T-cell (primary cell): ENCODE measurements around the gene PCDH9. TPM values are rescaled to one million over a fixed set of nuclear protein-coding genes. Genes with fewer than 3 reads are reported as not detected.

Experiments used
- ATAC-seq, 4 experiments: fragments of 200-7000 bp in 3 of 4; fragments of 150-1000 bp in 1 of 4; cut with Tn5 transposase; replicated peaks in 1 of 4; 1 replicate in 3 of 4; 2 replicates in 1 of 4; pipeline ENCODE4 v1.10.0; 2021; ENCODE audit warnings: moderate library complexity in 3 of 4, mild to moderate bottlenecking in 2 of 4, moderate number of reproducible peaks in 1 of 4
- CTCF ChIA-PET, 2 donors: fragments of 300-600 bp; sonication (Branson Sonifier 250); formaldehyde crosslinking; loops; one replicate each; lab custom pipeline; 2022; ENCODE audit warnings: antibody characterized with exemption in 2 of 2; lab: Charles Lee
- POLR2A ChIA-PET, 2 donors: fragments of 300-600 bp; sonication (Branson Sonifier 250); formaldehyde crosslinking; loops; one replicate each; lab custom pipeline; 2022; ENCODE audit warnings: antibody characterized with exemption in 2 of 2; lab: Charles Lee
- DNase-seq, 35 experiments: peaks; one replicate each; pipeline versions ENCODE4 v3.0.0 to v3.0.0-alpha.2; 2013 to 2023
- H3K27ac ChIP-seq: one replicate; pipeline ENCODE4 v1.5.1; 2013; ENCODE audit warnings: low read length
- H3K27me3 ChIP-seq, 2 experiments: replicated peaks in 1 of 2; 1 replicate in 1 of 2; 2 replicates in 1 of 2; pipeline versions ENCODE4 v1.6.1 to v1.7.0; 2013; ENCODE audit warnings: low read length in 1 of 2, mixed read lengths in 1 of 2; ENCODE audit not compliant: control insufficient read depth in 2 of 2, insufficient read depth in 2 of 2; ENCODE audit errors: extremely low read depth in 1 of 2
- H3K36me3 ChIP-seq, 2 donors: 1 replicate in 1 of 2; 2 replicates in 1 of 2; pipeline versions ENCODE4 v1.6.1 to v1.7.0; 2013; ENCODE audit warnings: low read length in 1 of 2; ENCODE audit not compliant: control insufficient read depth in 2 of 2, insufficient read depth in 1 of 2; ENCODE audit errors: extremely low read depth in 1 of 2
- H3K4me1 ChIP-seq, 2 experiments: 1 replicate in 1 of 2; 2 replicates in 1 of 2; pipeline versions ENCODE4 v1.6.1 to v1.7.0; 2013; ENCODE audit warnings: low read length in 2 of 2, mixed read lengths in 1 of 2; ENCODE audit not compliant: insufficient read depth in 2 of 2, control insufficient read depth in 1 of 2; ENCODE audit errors: extremely low read depth in 1 of 2
- H3K4me3 ChIP-seq, 2 donors: 1 replicate in 1 of 2; 2 replicates in 1 of 2; pipeline versions ENCODE4 v1.5.1 to v1.7.0; 2013; ENCODE audit warnings: mild to moderate bottlenecking in 2 of 2, low read length in 1 of 2, moderate library complexity in 1 of 2; ENCODE audit not compliant: control insufficient read depth in 1 of 2; ENCODE audit errors: extremely low read depth in 1 of 2
- H3K9me3 ChIP-seq: 2 replicates; pipeline ENCODE4 v1.7.0; 2013
- H3K27ac Mint-ChIP-seq, 2 donors: one replicate each; pipeline ENCODE4 v1.8.0; 2020 to 2021; ENCODE audit warnings: mild to moderate bottlenecking in 2 of 2, mixed read lengths in 2 of 2
- H3K27me3 Mint-ChIP-seq, 2 donors: one replicate each; pipeline ENCODE4 v1.8.0; 2021 to 2022; ENCODE audit warnings: mixed read lengths in 2 of 2
- H3K36me3 Mint-ChIP-seq: one replicate; pipeline ENCODE4 v1.8.0; 2021; ENCODE audit warnings: mixed read lengths
- H3K4me1 Mint-ChIP-seq, 3 donors: one replicate each; pipeline ENCODE4 v1.8.0; 2020 to 2022; ENCODE audit warnings: mixed read lengths in 3 of 3, mild to moderate bottlenecking in 1 of 3
- H3K4me3 Mint-ChIP-seq, 3 donors: one replicate each; pipeline ENCODE4 v1.8.0; 2020 to 2022; ENCODE audit warnings: mild to moderate bottlenecking in 3 of 3, mixed read lengths in 3 of 3, moderate library complexity in 3 of 3
- H3K9me3 Mint-ChIP-seq, 3 donors: one replicate each; pipeline ENCODE4 v1.8.0; 2020 to 2022; ENCODE audit warnings: mixed read lengths in 3 of 3
- WGBS: methylation state at CpG from one replicate; pipeline ENCODE4 v1.1.5; 2013; ENCODE audit warnings: missing lambda C conversion rate; ENCODE audit not compliant: insufficient coverage; 5-methylcytosine and 5-hydroxymethylcytosine counted together
- total RNA-seq, 35 experiments: library from RNA in 6 of 35; stranded (reverse) in 6 of 35; fragments of 120-200 nt in 1 of 35; gene quantifications; one replicate each; pipeline versions ENCODE4 v1.2.1 to v1.2.4 and lab custom pipeline; 2013 to 2026

PCDH9 gene
- total RNA-seq, 5 donors from 2014 or later (not counting 1 experiment from before 2014, with no cell fraction given): 0.38 to 1.3 (median 0.53) TPM

DNA sequence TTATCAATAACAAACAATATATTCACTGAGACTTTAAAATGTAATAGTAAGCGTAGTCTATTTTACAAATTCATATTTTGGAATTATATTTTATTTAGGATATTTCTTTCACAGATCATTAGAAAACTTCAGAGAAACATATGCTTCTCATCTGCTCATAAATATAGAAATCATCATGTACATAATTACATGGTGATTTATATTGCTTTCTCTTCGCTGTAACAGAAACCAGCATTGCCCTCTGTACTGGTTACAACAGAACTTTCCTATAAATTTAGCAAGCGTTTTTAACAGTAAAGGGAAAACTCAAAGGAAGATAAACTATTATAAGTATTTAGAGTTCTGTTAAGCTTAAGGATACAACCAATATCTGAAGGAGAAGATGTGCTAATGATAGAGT is 672.8 kb downstream of the PCDH9 start:
- H3K27ac ChIP-seq: no peak overlapping the region
- CTCF ChIA-PET: interaction anchor here in 1 of 2 donors (0.5 kb wide), 1 partner anchor 45 kb away, joined by 4 read pairs; no protein-coding TSS in a partner anchor
- no peaks in the 10 kb centered on the region for H3K4me1 Mint-ChIP-seq
- H3K27me3 Mint-ChIP-seq: no peaks in the 10 kb centered on the region
- no peak overlapping the region for H3K4me3 ChIP-seq
- H3K9me3 ChIP-seq: no peaks in the 10 kb centered on the region
- H3K9me3 Mint-ChIP-seq: peaks cover 0 to 9% (median 2%) of the 10 kb centered on the region in 3 donors
- H3K4me1 ChIP-seq: no peaks in the 10 kb centered on the region
- no peak overlapping the region for H3K4me3 Mint-ChIP-seq
- H3K27me3 ChIP-seq: no peaks in the 10 kb centered on the region
- DNase-seq (no peak), ATAC-seq (no peak)
- H3K27ac Mint-ChIP-seq: no peak overlapping the region
- WGBS: no CpG with 5 or more reads among the region's 3 CpGs
- no peaks in the 10 kb centered on the region for H3K36me3 ChIP-seq
- POLR2A ChIA-PET: interaction anchor here in 1 of 2 donors (0.6 kb wide), 1 partner anchor 19 kb away, joined by 4 read pairs; no protein-coding TSS in a partner anchor
- no peaks in the 10 kb centered on the region for H3K36me3 Mint-ChIP-seq

DNA sequence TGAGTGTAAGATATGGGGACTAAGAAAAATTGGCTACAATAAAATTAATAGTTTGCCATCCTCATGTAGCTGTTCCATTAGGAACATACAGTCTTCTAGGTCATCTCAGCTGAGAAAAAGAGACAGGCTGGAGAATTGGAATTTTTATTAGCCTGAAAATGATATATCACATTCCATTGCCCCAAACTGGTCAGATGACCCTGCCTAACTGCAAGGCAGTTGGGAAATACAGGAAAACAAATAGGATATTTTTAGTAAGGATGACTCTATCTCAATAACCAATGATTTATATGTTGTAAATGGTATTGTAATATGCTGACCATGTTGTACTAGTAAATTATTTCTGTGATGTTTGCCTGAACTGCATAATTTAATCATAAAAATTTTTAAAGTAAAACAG is 673.8 kb downstream of the PCDH9 start:
- no peak overlapping the region for H3K4me3 Mint-ChIP-seq
- Histone ChIP-seq H3K4me3 (no peak overlapping the region), H3K27ac (no peak overlapping the region), H3K9me3 (no peaks in the 10 kb centered on the region), H3K4me1 (no peaks in the 10 kb centered on the region), H3K27me3 (no peaks in the 10 kb centered on the region), H3K36me3 (no peaks in the 10 kb centered on the region)
- no peaks in the 10 kb centered on the region for H3K36me3 Mint-ChIP-seq
- DNase-seq: no peak
- H3K27ac Mint-ChIP-seq: no peak overlapping the region
- ChIA-PET POLR2A (no interaction called here), CTCF (no interaction called here)
- H3K4me1 Mint-ChIP-seq: no peaks in the 10 kb centered on the region
- peaks cover 0 to 14% (median 0%) of the 10 kb centered on the region in 3 donors for H3K9me3 Mint-ChIP-seq
- H3K27me3 Mint-ChIP-seq: no peaks in the 10 kb centered on the region
- no peak for ATAC-seq

DNA sequence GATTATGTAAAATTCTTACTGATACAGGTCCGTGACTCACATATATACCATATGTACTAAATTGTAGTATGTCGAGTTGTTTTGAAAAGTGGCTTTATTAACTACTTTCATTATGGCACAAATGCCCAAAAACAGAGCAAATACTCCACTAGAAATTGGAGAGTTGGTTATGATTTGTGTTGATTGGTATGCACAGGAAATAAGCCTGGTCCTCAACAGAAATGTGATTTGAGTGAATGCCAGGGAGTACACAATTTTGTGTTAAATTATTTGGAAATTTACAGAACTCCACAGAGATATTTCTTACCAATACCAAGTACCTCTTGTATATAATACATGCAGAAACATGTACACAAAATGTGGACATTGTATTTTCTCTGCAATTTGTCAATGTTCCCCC is 676.7 kb downstream of the PCDH9 start:
- ATAC-seq (no peak), DNase-seq (no peak)
- no peaks in the 10 kb centered on the region for H3K4me1 ChIP-seq
- H3K4me1 Mint-ChIP-seq: no peaks in the 10 kb centered on the region
- no peaks in the 10 kb centered on the region for H3K9me3 ChIP-seq
- POLR2A ChIA-PET: no interaction called here
- CTCF ChIA-PET: no interaction called here
- H3K9me3 Mint-ChIP-seq: peaks cover 0 to 11% (median 0%) of the 10 kb centered on the region in 3 donors
- no peaks in the 10 kb centered on the region for H3K27me3 Mint-ChIP-seq
- H3K36me3 ChIP-seq: no peaks in the 10 kb centered on the region
- no peak overlapping the region for H3K4me3 ChIP-seq
- H3K27me3 ChIP-seq: no peaks in the 10 kb centered on the region
- no peaks in the 10 kb centered on the region for H3K36me3 Mint-ChIP-seq
- H3K27ac Mint-ChIP-seq: no peak overlapping the region
- no peak overlapping the region for H3K27ac ChIP-seq
- H3K4me3 Mint-ChIP-seq: no peak overlapping the region
- WGBS: no CpG with 5 or more reads among the region's 2 CpGs

DNA sequence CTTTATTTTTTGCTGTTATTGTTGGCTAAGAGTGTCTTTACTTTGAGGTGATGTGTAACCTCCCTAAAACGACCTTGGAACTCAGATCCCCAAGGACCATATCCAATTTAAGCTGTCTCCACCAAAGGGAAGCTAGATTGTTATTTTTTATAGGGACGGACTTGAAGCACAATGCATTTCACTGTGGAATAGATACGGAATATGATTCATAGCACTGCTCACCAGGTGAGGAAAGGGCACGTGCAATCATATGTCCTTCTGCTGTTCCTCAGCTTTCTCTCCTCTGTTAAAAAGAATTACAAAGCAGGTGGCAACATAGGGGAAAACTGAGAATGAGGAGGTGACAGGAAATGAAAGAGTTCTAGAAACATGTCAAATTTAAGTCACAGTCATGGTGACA is 679.0 kb downstream of the PCDH9 start:
- CTCF ChIA-PET: no interaction called here
- no peaks in the 10 kb centered on the region for H3K4me1 Mint-ChIP-seq
- Histone ChIP-seq H3K27ac (no peak overlapping the region), H3K9me3 (no peaks in the 10 kb centered on the region), H3K27me3 (no peaks in the 10 kb centered on the region), H3K4me1 (no peaks in the 10 kb centered on the region), H3K36me3 (no peaks in the 10 kb centered on the region), H3K4me3 (no peak overlapping the region)
- POLR2A ChIA-PET: no interaction called here
- no peak overlapping the region for H3K4me3 Mint-ChIP-seq
- H3K27me3 Mint-ChIP-seq: no peaks in the 10 kb centered on the region
- no peak for ATAC-seq
- no peak overlapping the region for H3K27ac Mint-ChIP-seq
- DNase-seq: no peak
- no CpG with 5 or more reads among the region's 4 CpGs for WGBS
- H3K36me3 Mint-ChIP-seq: no peaks in the 10 kb centered on the region
- H3K9me3 Mint-ChIP-seq: peaks cover 0 to 7% (median 0%) of the 10 kb centered on the region in 3 donors

DNA sequence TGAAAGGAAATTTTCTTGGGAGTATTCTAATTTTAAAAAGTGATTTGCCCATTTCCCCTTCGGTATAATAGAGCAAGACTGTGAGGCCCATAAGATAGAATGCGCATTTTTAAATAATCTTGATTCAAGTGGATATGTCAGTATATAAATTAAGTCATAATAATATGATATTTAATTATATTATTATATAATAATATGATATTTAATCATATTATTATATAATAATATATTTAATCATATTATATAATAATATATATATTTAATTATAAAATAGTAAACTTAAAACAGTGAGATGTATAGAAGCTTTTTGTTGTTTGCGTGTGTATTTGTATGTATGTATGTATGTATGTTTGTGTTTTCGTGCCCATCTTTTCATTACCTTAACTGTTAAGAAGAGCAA is 682.5 kb downstream of the PCDH9 start:
- Histone ChIP-seq H3K27ac (no peak overlapping the region), H3K27me3 (no peaks in the 10 kb centered on the region), H3K4me1 (no peaks in the 10 kb centered on the region), H3K9me3 (no peaks in the 10 kb centered on the region), H3K36me3 (no peaks in the 10 kb centered on the region), H3K4me3 (no peak overlapping the region)
- CTCF ChIA-PET: no interaction called here
- POLR2A ChIA-PET: no interaction called here
- DNase-seq: no peak
- no CpG with 5 or more reads among the region's 4 CpGs for WGBS
- Mint-ChIP-seq H3K9me3 (peaks cover 0 to 7% (median 0%) of the 10 kb centered on the region in 3 donors), H3K27ac (no peak overlapping the region), H3K4me3 (no peak overlapping the region), H3K27me3 (no peaks in the 10 kb centered on the region), H3K36me3 (no peaks in the 10 kb centered on the region), H3K4me1 (no peaks in the 10 kb centered on the region)
- ATAC-seq: no peak

DNA sequence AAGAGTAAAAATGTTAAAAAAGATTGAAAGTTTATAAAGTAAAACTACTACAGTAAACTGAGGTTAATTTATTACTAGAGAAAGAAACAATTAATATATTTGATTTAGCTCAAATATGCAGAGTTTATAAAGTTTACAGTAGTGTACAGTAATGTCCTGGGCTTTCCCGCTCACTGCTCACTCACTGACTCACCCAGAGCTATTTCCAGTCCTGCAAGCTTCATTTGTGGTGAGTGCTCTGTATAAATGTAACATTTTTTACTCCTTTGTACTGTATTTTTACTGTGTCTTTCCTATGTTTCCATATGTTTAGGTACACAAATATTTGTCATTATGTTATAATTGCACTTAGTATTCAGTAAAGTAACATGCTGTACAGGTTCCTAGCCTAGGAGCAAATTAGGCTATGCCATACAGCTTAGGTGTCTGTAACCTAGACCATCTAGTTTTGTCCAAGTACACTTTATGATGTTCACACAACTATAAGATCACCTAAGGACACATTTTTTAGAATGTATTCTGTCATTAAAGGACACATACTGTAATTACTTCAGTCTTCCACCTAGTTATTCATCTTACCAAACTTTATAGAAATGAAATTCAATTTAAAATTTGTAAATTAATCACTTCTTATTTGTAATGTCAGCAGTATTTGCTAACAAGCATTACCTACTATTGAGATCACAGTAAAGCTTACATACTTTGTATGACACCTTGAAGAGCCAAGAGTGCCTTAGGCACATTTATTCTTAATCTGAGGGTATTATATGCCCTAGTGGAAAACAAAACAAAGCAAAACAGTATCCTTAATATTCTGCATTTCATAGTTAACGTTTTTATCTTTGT is 683.4 kb downstream of the PCDH9 start:
- ChIA-PET CTCF (no interaction called here), POLR2A (no interaction called here)
- ATAC-seq (no peak), DNase-seq (no peak)
- Mint-ChIP-seq H3K4me3 (no peak overlapping the region), H3K9me3 (no peaks in the 10 kb centered on the region), H3K27ac (no peak overlapping the region), H3K4me1 (no peaks in the 10 kb centered on the region), H3K27me3 (no peaks in the 10 kb centered on the region), H3K36me3 (no peaks in the 10 kb centered on the region)
- H3K36me3 ChIP-seq: no peaks in the 10 kb centered on the region
- no peak overlapping the region for H3K4me3 ChIP-seq
- WGBS: no CpG with 5 or more reads among the region's 2 CpGs
- no peaks in the 10 kb centered on the region for H3K4me1 ChIP-seq
- H3K9me3 ChIP-seq: no peaks in the 10 kb centered on the region
- H3K27ac ChIP-seq: no peak overlapping the region
- H3K27me3 ChIP-seq: no peaks in the 10 kb centered on the region
